ENCODE results near the gene FCGR3A.

GRCh38 chr1:161510477-161510876 lies 39.1 kb downstream of the FCGR3A start:
- TF ChIP-seq, protein P1, sequence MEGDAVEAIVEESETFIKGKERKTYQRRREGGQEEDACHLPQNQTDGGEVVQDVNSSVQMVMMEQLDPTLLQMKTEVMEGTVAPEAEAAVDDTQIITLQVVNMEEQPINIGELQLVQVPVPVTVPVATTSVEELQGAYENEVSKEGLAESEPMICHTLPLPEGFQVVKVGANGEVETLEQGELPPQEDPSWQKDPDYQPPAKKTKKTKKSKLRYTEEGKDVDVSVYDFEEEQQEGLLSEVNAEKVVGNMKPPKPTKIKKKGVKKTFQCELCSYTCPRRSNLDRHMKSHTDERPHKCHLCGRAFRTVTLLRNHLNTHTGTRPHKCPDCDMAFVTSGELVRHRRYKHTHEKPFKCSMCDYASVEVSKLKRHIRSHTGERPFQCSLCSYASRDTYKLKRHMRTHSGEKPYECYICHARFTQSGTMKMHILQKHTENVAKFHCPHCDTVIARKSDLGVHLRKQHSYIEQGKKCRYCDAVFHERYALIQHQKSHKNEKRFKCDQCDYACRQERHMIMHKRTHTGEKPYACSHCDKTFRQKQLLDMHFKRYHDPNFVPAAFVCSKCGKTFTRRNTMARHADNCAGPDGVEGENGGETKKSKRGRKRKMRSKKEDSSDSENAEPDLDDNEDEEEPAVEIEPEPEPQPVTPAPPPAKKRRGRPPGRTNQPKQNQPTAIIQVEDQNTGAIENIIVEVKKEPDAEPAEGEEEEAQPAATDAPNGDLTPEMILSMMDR (IDR thresholded peaks at IDR 0.05; ENCODE audit: low read depth, low read length): no peak
- TF ChIP-seq POLR2A (IDR thresholded peaks at IDR 0.05; ENCODE audit: extremely low read depth, insufficient read length): no peak
- TF ChIP-seq, protein P2, sequence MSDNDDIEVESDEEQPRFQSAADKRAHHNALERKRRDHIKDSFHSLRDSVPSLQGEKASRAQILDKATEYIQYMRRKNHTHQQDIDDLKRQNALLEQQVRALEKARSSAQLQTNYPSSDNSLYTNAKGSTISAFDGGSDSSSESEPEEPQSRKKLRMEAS (IDR thresholded peaks at IDR 0.05; ENCODE audit: low read depth, low read length): no peak

All from NB4 (cell line).